GM19099 (cell line): ENCODE data around the gene ZNF385D.

Experiments
- POLR2A ChIP-seq: IDR thresholded peaks from 3 replicates; pipeline ENCODE4 v1.6.1; 2011; ENCODE audit warnings: low read depth; ENCODE audit not compliant: insufficient read length; ENCODE audit errors: extremely low read depth

ZNF385D gene

GRCh38 chr3:21729331-21729730 lies 21.7 kb downstream of the ZNF385D start:
- TF ChIP-seq POLR2A: no peak

GRCh38 chr3:21722768-21723167 lies 28.2 kb downstream of the ZNF385D start:
- TF ChIP-seq POLR2A: no peak

GRCh38 chr3:21722301-21722700 lies 28.7 kb downstream of the ZNF385D start:
- TF ChIP-seq POLR2A: no peak

GRCh38 chr3:21718943-21719591 lies 31.9 kb downstream of the ZNF385D start:
- TF ChIP-seq POLR2A: no peak

- no peak for TF ChIP-seq POLR2A
Observed at GRCh38 chr3:21718161-21718765, 32.7 kb downstream of the ZNF385D start.

- TF ChIP-seq POLR2A: no peak
Observed at GRCh38 chr3:21715662-21716061, 35.3 kb downstream of the ZNF385D start.

GRCh38 chr3:21705769-21706168 lies 45.2 kb downstream of the ZNF385D start:
- TF ChIP-seq POLR2A: no peak

- TF ChIP-seq POLR2A: no peak
Observed at GRCh38 chr3:21704796-21705195, 46.2 kb downstream of the ZNF385D start.

GRCh38 chr3:21703291-21703690 lies 47.7 kb downstream of the ZNF385D start:
- no peak for TF ChIP-seq POLR2A

- no peak for TF ChIP-seq POLR2A
Observed at GRCh38 chr3:21697707-21698106, 53.3 kb downstream of the ZNF385D start.

- no peak for TF ChIP-seq POLR2A
Observed at GRCh38 chr3:21694506-21694905, 56.5 kb downstream of the ZNF385D start.

GRCh38 chr3:21691036-21691435 lies 60.0 kb downstream of the ZNF385D start:
- TF ChIP-seq POLR2A: no peak

- TF ChIP-seq POLR2A: no peak
Observed at GRCh38 chr3:21682206-21682605, 68.8 kb downstream of the ZNF385D start.

GRCh38 chr3:21673393-21673792 lies 77.6 kb downstream of the ZNF385D start:
- TF ChIP-seq POLR2A: no peak

GRCh38 chr3:21672303-21672702 lies 78.7 kb downstream of the ZNF385D start:
- no peak for TF ChIP-seq POLR2A

GRCh38 chr3:21670386-21670785 lies 80.6 kb downstream of the ZNF385D start:
- TF ChIP-seq POLR2A: no peak

- TF ChIP-seq POLR2A: no peak
Observed at GRCh38 chr3:21668012-21668411, 83.0 kb downstream of the ZNF385D start.

- no peak for TF ChIP-seq POLR2A
Observed at GRCh38 chr3:21665444-21666100, 85.4 kb downstream of the ZNF385D start.
